GM19455 (cell line): Measurements from ENCODE around the gene NUDT22.

Experiments used
- ATAC-seq: cut with Tn5 transposase; IDR thresholded peaks from one replicate; pipeline ENCODE4 v1.9.1; 2021; ENCODE audit not compliant: unreplicated experiment

The NUDT22 gene

GRCh38 chr11:64268893-64269539 lies 42.9 kb downstream of the NUDT22 start:
- ATAC-seq, result peak; percentile 23

GRCh38 chr11:64269540-64270220 lies 43.6 kb downstream of the NUDT22 start:
- peak; percentile 68 for ATAC-seq

DNA sequence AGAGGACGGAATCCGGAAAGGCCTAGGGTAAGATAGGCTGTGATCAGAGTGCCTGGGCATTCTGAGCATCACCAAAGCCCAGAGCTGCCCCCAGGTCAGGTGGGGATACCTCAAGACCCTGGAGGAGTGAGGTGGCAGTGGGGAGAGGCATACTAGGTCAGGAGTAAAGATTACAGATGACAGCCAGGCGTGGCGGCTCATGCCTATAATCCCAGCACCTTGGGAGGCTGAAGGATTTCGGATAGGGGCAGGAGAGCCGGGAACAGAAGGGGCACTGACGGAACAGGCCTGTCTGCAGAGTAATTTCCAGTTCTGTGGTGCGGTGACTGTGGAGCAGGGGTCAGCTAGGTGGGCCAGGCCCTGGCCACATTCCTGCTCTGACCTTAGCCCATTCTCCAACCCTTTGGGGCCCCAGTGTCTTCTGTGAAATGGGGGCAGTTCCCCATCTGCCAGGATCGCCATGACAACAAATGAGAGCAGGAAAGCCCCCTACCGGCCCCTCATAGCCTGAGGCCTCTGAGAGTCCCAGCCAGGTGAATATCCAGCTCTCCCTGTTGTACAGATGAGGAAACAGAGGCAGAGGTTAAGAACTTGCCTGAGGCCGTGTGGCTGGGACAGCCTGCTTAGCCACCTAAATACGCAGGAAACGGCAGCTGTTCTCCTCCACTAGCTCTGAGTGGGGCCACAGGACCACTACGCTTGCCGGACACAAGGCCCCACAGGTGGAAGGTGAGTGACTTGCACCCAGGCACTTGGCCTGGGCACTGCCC lies 49.1 kb downstream of the NUDT22 start:
- ATAC-seq, result no peak

- no peak for ATAC-seq
Observed at GRCh38 chr11:64275841-64276240, 49.8 kb downstream of the NUDT22 start.

- no peak for ATAC-seq
Observed at GRCh38 chr11:64276653-64277431, 50.8 kb downstream of the NUDT22 start.

- ATAC-seq, result no peak
Observed at GRCh38 chr11:64278576-64279190, 52.6 kb downstream of the NUDT22 start.
